Fibroblast of skin of back (primary cell): ENCODE data around the gene FASTK.

Experiments used
- DNase-seq: peaks from one replicate; pipeline ENCODE4 v3.0.0-alpha.2; 2013

Gene FASTK

GRCh38 chr7:151081170-151082101 is 827 bp upstream of the FASTK start:
- DNase-seq = peak; percentile 23

- DNase-seq = peak; percentile 24
Measured at GRCh38 chr7:151080067-151080521, 515 bp downstream of the FASTK start.

GRCh38 chr7:151079199-151079910 is 1.3 kb downstream of the FASTK start:
- DNase-seq = no peak

- DNase-seq = peak; percentile 68
Measured at GRCh38 chr7:151078233-151079040, 2.2 kb downstream of the FASTK start.

GRCh38 chr7:151077705-151078232 is 2.8 kb downstream of the FASTK start:
- DNase-seq = no peak

GRCh38 chr7:151076863-151077704 is 3.5 kb downstream of the FASTK start:
- DNase-seq = peak; percentile 30

GRCh38 chr7:151075978-151076426 is 4.6 kb downstream of the FASTK start:
- no peak for DNase-seq

- no peak for DNase-seq
Measured at GRCh38 chr7:151075662-151075971, 5.0 kb downstream of the FASTK start.

GRCh38 chr7:151074817-151075661 is 5.6 kb downstream of the FASTK start:
- DNase-seq = no peak

- no peak for DNase-seq
Measured at GRCh38 chr7:151073990-151074389, 6.6 kb downstream of the FASTK start.

GRCh38 chr7:151071032-151071866 is 9.4 kb downstream of the FASTK start:
- DNase-seq = no peak

- DNase-seq = no peak
Measured at GRCh38 chr7:151070574-151070960, 10.0 kb downstream of the FASTK start.

- no peak for DNase-seq
Measured at GRCh38 chr7:151069841-151070573, 10.6 kb downstream of the FASTK start.

- DNase-seq = peak; percentile 33
Measured at GRCh38 chr7:151068069-151068773, 12.4 kb downstream of the FASTK start.

- no peak for DNase-seq
Measured at GRCh38 chr7:151066273-151066974, 14.2 kb downstream of the FASTK start.

- no peak for DNase-seq
Measured at GRCh38 chr7:151065516-151065915, 15.1 kb downstream of the FASTK start.

- no peak for DNase-seq
Measured at GRCh38 chr7:151064993-151065392, 15.6 kb downstream of the FASTK start.

GRCh38 chr7:151064454-151064853 is 16.2 kb downstream of the FASTK start:
- DNase-seq = no peak
